Measurements from ENCODE around the gene PRKAR2B.

DNA sequence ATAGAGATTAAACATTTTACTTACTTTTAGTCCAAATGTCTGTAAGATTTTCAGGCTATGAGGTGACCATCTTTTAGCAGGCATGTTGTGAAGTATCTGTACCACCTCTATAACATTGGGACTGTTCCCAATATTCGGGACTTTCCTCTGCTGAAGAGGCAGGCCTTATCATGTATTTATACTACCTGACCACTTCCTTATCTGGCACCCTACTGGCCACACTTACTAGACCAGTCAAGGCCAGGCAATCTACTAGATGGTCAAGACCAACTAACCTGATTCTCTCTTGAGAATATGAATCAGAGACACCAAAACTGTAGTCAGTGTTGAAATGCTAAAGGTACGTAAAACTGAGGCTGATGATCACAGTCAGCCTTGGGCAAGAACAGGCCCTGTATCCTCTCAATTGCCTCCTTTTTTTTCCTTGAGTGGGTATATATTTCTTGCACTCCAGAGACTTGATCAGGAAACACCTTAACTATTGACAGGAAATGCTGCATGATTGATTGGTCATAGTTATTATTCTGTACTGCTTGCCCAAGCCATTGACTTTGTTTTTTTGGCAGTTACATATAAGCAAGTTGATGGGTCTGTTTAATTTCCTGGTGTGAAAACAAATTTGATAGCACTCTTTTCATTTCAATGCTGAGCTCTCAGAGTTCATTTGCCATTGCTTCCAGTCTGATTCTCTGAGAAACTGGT, 5.2 kb upstream of the PRKAR2B start:
- TF ChIP-seq EP300 (IDR thresholded peaks at IDR 0.05) (no peak), POLR2A (IDR thresholded peaks at IDR 0.05) (no peak)
- TF ChIP-seq, protein P1, sequence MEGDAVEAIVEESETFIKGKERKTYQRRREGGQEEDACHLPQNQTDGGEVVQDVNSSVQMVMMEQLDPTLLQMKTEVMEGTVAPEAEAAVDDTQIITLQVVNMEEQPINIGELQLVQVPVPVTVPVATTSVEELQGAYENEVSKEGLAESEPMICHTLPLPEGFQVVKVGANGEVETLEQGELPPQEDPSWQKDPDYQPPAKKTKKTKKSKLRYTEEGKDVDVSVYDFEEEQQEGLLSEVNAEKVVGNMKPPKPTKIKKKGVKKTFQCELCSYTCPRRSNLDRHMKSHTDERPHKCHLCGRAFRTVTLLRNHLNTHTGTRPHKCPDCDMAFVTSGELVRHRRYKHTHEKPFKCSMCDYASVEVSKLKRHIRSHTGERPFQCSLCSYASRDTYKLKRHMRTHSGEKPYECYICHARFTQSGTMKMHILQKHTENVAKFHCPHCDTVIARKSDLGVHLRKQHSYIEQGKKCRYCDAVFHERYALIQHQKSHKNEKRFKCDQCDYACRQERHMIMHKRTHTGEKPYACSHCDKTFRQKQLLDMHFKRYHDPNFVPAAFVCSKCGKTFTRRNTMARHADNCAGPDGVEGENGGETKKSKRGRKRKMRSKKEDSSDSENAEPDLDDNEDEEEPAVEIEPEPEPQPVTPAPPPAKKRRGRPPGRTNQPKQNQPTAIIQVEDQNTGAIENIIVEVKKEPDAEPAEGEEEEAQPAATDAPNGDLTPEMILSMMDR (IDR thresholded peaks at IDR 0.05) = no peak

Measured in tibial nerve (tissue), 4 donors.